OCI-M2 (cell line): Measurements from ENCODE around the gene CYSRT1.

Experiments used
- DNase-seq: peaks from one replicate; lab custom pipeline; 2025; ENCODE audit not compliant: unreplicated experiment; lab: John Stamatoyannopoulos, UW

CYSRT1 gene

DNA sequence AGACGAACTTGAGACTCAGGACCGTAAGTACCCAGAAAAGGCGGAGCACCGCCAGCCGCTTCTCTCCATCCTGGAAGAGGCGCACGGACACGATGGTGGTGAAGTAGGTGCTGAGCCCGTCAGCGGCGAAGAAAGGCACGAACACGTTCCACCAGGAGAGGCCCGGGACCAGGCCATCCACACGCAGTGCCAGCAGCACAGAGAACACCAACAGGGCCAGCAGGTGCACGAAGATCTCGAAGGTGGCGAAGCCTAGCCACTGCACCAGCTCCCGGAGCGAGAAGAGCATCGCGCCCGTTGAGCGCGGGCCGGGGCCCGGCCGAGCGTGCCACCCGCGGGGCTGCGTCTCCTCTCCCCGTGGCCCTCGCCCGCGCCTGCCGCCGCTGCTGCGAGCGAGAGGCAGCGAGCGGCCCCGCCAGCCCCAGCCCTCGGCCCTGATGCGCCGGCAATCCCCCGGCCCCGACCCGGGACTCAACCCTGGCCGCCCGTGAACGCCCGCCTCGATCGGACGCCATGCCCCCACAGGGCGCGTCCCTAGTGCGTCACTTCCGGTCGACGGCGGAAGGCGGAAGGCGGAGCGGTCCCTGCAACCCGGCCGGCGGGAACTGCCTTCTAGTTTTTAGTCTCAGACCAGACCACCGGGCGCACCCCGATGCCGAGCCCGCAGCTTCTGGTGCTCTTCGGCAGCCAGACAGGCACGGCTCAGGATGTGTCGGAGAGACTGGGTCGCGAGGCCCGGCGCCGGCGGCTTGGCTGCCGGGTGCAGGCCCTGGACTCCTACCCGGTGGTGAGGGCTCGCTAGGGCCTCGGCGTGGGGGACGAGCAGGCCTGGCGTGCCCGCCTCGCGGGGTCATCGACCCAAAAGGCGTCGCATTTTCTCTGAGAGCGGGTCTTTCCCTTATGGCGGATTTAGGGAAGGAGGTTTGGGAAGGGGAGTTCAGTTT lies 19.6 kb upstream of the CYSRT1 start, which contains the start of the genes NDOR1 and TMEM203:
Gene NDOR1, plus strand, starts transcription at position 575 of the 944 bp plus-strand sequence. Its CDS starts 78 bp downstream, at position 653.
Gene TMEM203, minus strand, starts transcription at position 523 of the 944 bp plus-strand sequence. Its CDS starts 234 bp downstream, at position 289.
- no peak for DNase-seq

- DNase-seq: no peak
Observed at GRCh38 chr9:137206602-137207001, 18.4 kb upstream of the CYSRT1 start.

- no peak for DNase-seq
Observed at GRCh38 chr9:137211532-137211931, 13.4 kb upstream of the CYSRT1 start.

- no peak for DNase-seq
Observed at GRCh38 chr9:137212520-137212919, 12.5 kb upstream of the CYSRT1 start.

DNA sequence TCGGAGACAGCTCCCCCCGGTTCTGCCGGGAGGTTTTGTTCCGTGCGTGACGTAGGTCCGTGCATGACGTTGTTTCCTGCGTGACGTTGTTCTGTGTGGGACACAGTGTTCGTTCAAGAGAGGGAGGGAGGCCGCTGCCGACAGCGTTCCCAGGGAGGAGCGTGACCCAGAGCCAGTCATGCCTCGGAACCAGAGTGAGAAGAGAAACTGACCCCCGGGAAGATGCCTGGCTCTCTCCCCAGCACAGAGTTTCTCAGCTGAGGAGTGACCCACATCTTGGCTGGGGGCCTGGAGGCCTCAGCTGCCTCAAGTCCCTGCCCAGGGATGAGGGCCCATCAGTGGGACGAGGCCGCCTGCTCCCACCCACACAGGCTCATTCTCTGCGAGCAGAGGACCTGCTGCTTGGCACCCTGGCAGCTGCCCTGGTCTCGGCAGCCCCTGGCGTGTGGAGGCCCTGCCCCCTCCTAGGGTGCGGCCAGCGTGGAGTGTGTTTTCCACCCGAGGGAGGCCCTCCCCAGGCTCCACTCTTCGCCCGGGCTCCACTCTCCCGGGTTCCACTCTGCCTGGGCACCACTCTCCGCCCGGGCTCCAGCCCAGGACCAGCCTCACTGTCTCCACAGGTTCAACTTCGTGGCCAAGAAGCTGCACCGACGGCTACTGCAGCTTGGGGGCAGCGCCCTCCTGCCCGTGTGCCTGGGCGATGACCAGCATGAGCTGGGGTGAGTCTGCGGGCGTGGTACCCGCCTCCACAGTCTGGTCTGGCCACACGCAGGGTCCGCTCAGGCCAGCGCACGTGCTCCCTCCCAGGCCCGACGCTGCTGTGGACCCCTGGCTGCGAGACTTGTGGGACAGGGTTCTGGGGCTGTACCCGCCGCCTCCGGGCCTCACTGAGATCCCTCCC lies 11.6 kb upstream of the CYSRT1 start:
- no peak for DNase-seq

DNA sequence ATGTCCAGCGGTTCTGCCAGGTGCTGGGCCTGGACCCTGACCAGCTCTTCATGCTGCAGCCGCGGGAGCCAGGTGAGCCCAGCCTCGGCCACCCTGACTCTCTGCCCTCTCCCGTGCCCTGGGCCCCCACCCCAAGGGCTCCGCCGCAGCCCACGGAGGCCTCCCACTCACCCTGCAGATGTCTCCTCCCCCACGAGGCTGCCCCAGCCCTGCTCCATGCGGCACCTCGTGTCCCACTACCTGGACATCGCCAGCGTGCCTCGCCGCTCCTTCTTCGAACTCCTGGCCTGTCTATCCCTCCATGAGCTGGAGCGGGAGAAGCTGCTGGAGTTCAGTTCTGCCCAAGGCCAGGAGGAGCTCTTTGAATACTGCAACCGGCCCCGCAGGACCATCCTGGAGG lies 10.4 kb upstream of the CYSRT1 start:
- no peak for DNase-seq

DNA sequence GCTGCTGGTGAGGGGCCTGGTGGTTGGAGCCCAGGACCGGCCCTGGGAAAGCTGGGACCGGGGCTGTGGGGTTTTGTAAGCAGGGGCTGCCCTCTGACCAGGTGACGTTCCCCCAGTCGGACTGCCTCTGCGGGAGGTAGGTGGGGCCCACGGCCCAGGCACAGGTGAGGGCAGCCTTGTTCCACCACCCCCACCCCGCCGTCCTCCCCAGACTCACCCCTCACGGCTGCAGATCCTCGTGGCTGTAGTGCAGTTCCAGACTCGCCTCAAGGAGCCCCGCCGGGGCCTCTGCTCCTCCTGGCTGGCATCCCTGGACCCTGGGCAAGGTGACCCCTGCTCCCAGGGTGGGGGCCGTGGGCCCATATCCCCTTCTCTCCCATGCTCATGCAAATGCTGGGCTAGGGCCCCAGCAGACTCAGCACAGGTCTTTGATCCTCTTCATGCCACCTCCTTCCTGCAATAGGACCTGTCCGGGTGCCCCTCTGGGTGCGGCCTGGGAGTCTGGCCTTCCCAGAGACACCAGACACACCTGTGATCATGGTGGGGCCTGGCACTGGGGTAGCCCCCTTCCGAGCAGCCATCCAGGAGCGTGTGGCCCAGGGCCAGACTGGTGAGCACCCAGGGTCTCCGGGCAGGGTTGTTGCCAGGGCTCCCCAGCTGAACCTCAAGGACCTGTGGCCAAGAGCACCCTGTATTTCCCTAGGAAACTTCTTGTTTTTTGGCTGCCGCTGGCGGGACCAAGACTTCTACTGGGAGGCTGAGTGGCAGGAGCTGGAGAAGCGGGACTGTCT lies 9.6 kb upstream of the CYSRT1 start:
- no peak for DNase-seq

- DNase-seq: no peak
Observed at GRCh38 chr9:137216188-137216965, 8.6 kb upstream of the CYSRT1 start.

GRCh38 chr9:137217276-137218211 lies 7.4 kb upstream of the CYSRT1 start:
- DNase-seq: no peak

- no peak for DNase-seq
Observed at GRCh38 chr9:137218212-137218753, 6.7 kb upstream of the CYSRT1 start.

DNA sequence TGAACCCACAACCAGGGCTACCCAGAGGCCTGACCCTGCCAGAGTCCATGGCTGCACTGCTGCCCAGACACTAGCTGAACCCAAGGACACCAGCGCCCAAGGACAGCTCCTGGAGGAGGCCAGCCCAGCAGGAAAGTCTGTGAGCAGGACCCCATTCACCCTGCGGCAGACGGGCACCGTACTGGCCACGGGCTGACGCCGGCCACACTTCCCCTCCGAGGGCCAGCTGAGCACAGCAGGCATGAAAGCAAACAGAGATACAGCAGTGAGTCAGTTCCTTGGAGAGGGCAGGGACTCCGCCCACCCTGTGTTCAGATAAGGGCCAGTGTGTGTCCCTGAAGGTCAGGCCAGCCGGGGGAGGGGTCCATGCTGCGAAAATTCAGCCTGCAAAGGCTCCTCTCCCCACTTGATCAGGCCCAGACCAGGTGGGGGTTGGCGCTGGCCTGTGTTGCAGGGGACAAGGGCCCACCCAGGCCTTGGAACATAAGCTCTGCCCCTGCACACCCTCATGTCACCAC lies 6.2 kb upstream of the CYSRT1 start:
- peak; percentile 5 for DNase-seq

DNA sequence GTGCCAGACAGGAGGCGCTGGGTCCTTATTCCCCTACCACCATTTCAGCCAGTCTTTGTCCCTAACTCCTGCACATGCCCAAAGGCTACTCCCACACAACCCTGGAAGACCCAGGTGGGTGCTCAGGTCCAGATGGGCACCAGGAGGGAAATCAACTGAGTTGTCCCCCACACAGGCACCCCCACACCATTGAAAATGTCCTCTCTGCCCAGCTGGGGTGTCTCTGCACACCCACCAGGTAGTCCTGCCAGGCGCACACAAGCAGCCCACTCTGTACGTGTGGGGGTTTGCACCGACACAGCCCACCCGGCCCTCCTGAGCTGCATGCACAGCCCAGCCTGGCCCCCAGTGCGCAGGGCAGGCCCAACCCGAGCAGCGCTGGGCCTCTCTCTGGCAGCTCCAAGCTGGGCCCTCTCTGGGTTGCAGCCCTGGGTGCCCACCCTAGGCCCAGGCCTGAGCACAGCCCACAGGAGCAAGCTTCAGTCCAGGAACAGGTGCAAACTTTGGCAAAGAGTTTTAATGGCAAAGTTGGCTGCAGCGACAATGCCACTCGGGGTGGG lies 5.1 kb upstream of the CYSRT1 start:
- no peak for DNase-seq

DNA sequence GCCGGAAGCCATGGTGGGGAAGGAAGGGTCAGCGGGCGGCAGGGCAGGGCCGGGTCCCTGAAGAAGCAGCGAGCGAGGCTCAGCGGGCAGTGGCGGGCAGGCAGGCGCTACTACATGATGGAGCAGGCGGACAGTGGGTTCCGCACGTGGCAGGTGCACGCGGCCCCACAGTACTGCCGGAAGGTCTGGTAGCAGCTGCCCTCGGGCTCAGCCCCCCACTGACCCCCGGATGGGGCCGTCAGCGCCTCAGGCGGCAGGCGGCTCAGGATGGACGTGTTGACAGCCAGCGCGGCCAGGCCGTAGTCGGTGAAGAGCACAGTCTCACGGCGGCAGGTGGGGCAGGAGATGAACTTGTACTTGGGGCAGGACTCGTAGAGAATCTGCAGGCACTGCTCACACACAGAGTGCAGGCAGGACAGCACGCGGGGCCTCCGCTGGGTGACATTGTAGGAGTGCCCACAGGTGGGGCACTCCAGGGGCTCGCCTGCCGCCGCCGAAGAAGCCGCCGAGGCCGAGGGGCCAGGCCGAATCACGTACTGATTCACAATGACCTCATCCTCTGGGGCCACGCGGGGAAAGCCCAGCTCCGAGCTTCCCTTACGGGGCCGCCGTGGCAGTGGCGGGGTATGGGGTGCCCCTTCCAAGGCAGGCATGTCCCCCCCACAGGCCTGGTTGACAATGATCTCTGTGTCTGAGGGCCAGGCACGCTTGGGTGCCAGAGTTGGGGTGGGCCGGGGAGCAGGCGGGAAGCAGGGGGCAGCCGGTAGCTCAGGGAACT lies 4.5 kb upstream of the CYSRT1 start:
- DNase-seq: no peak

- no peak for DNase-seq
Observed at GRCh38 chr9:137221095-137221505, 3.9 kb upstream of the CYSRT1 start.

DNA sequence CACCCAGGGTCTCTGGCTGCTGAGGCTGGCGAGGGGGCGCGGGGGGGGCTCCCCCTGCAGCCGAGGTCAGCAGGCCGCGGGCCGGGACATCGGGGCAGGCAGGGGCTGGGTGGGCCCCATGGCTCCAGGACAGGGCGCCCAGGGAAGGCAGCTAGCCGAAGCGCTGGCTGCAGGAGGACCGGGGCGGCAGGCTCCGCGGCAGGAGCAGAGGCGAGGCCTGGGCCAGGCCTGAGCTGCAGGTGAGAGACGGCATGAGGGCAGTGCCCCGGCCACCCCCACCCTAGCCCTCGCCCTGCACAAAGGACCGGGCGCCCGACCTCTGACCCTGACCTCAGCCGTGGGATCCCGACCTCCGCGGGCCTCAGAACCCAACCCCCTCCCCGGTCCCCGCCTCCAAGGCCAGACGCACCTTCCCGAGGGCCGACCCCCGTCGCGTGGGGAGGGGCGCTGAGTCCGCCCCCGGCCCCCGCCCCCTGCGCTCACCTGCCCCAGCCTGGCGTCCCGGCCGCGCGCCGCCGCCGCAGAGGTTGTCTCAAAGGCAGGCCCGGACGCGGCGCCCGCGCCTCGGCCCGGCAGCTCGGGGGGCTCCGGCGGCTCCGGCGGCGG lies 3.4 kb upstream of the CYSRT1 start:
- DNase-seq: no peak

GRCh38 chr9:137222190-137223077 lies 2.5 kb upstream of the CYSRT1 start, which contains the start of gene RNF208:
RNF208 (minus strand) TSS chr9:137222240; CDS start chr9:137221212, 1,028 bp downstream.
- DNase-seq: no peak
